ENCODE measurements around the gene KRTAP5-10. TPM values are rescaled to one million over a fixed set of nuclear protein-coding genes. Genes with fewer than 3 reads are reported as not detected.

KRTAP5-10 gene
- total and polyA plus RNA-seq, 2 experiments from 2014 or later: not detected

- TF ChIP-seq EZH2phosphoT487 (IDR thresholded peaks at IDR 0.05; ENCODE audit: insufficient read depth, low read depth) (no peak), EZH2 (IDR thresholded peaks at IDR 0.05; ENCODE audit: insufficient read depth, poor library complexity, severe bottlenecking) (no peak)
- no peaks in the 10 kb centered on the region for H3K9me2 ChIP-seq (ENCODE audit: insufficient read depth)
- no peaks in the 10 kb centered on the region for H3K79me2 ChIP-seq (ENCODE audit: insufficient read depth)
- no peaks in the 10 kb centered on the region for H3K36me3 ChIP-seq (ENCODE audit: low read depth)
- H3F3A ChIP-seq (ENCODE audit: insufficient read depth): no peaks in the 10 kb centered on the region
- H3K4me2 ChIP-seq (ENCODE audit: unreplicated experiment): no peak overlapping the region
- peaks cover 5% of the 10 kb centered on the region; the same call in 1 of the 2 replicates for H3K27me3 ChIP-seq (replicated peaks; ENCODE audit: insufficient read depth)
- in situ Hi-C loops (cut with MboI): no loop called here
- DNase-seq: peak; percentile 7
- H4K20me1 ChIP-seq (ENCODE audit: insufficient read depth): no peaks in the 10 kb centered on the region
- H3K9ac ChIP-seq: no peak overlapping the region
- no peak overlapping the region for H3K27ac ChIP-seq
- no peaks in the 10 kb centered on the region for H3K9me3 ChIP-seq (ENCODE audit: low read depth)
- H3K4me1 ChIP-seq (ENCODE audit: insufficient read depth): no peaks in the 10 kb centered on the region
- no peak overlapping the region for H3K4me3 ChIP-seq
- no peak overlapping the region for H2AFZ ChIP-seq
- WGBS, 2 experiments (ENCODE audit: low coverage in 1 of 2, low lambda C conversion rate in 2 of 2, missing lambda C conversion rate in 2 of 2): 49 to 52% methylated on average over 15 of the region's 15 CpGs
These were observed 22.2 kb upstream of the KRTAP5-10 start for GRCh38 chr11:71542879-71543777.

- no peak for DNase-seq
- no peaks in the 10 kb centered on the region for H3K9me2 ChIP-seq (ENCODE audit: insufficient read depth)
- no peak overlapping the region for H3K9ac ChIP-seq
- H3K79me2 ChIP-seq (ENCODE audit: insufficient read depth): no peaks in the 10 kb centered on the region
- no peaks in the 10 kb centered on the region for H3K9me3 ChIP-seq (ENCODE audit: low read depth)
- no peaks in the 10 kb centered on the region for H4K20me1 ChIP-seq (ENCODE audit: insufficient read depth)
- no peaks in the 10 kb centered on the region for H3K36me3 ChIP-seq (ENCODE audit: low read depth)
- in situ Hi-C loops (cut with MboI): no loop called here
- H3K27me3 ChIP-seq (replicated peaks; ENCODE audit: insufficient read depth): peaks cover 5% of the 10 kb centered on the region; the same call in 1 of the 2 replicates
- H3K27ac ChIP-seq: no peak overlapping the region
- H2AFZ ChIP-seq: no peak overlapping the region
- 16 to 19% methylated on average over 8 of the region's 8 CpGs for WGBS, 2 experiments (ENCODE audit: low coverage in 1 of 2, low lambda C conversion rate in 2 of 2, missing lambda C conversion rate in 2 of 2)
- TF ChIP-seq EZH2 (IDR thresholded peaks at IDR 0.05; ENCODE audit: insufficient read depth, poor library complexity, severe bottlenecking) (no peak), EZH2phosphoT487 (IDR thresholded peaks at IDR 0.05; ENCODE audit: insufficient read depth, low read depth) (no peak)
- no peak overlapping the region for H3K4me2 ChIP-seq (ENCODE audit: unreplicated experiment)
- no peaks in the 10 kb centered on the region for H3K4me1 ChIP-seq (ENCODE audit: insufficient read depth)
- no peak overlapping the region for H3K4me3 ChIP-seq
- H3F3A ChIP-seq (ENCODE audit: insufficient read depth): no peaks in the 10 kb centered on the region
These were observed 21.5 kb upstream of the KRTAP5-10 start for GRCh38 chr11:71543866-71544265.

GRCh38 chr11:71544525-71545214 is 20.7 kb upstream of the KRTAP5-10 start:
- in situ Hi-C loops (cut with MboI): no loop called here
- no peak for DNase-seq

GRCh38 chr11:71545405-71545966 is 19.9 kb upstream of the KRTAP5-10 start:
- H3K9me2 ChIP-seq (ENCODE audit: insufficient read depth): no peaks in the 10 kb centered on the region
- no peaks in the 10 kb centered on the region for H3K36me3 ChIP-seq (ENCODE audit: low read depth)
- no peaks in the 10 kb centered on the region for H3K79me2 ChIP-seq (ENCODE audit: insufficient read depth)
- no peaks in the 10 kb centered on the region for H4K20me1 ChIP-seq (ENCODE audit: insufficient read depth)
- H3K9me3 ChIP-seq (ENCODE audit: low read depth): no peaks in the 10 kb centered on the region
- no peak overlapping the region for H2AFZ ChIP-seq
- no peak overlapping the region for H3K9ac ChIP-seq
- 63 to 69% methylated on average over 12 of the region's 12 CpGs for WGBS, 2 experiments (ENCODE audit: low coverage in 1 of 2, low lambda C conversion rate in 2 of 2, missing lambda C conversion rate in 2 of 2)
- no peak for DNase-seq
- no peak overlapping the region for H3K4me2 ChIP-seq (ENCODE audit: unreplicated experiment)
- H3K4me1 ChIP-seq (ENCODE audit: insufficient read depth): no peaks in the 10 kb centered on the region
- in situ Hi-C loops (cut with MboI): no loop called here
- H3K4me3 ChIP-seq: no peak overlapping the region
- no peak overlapping the region for H3K27ac ChIP-seq
- TF ChIP-seq EZH2 (IDR thresholded peaks at IDR 0.05; ENCODE audit: insufficient read depth, poor library complexity, severe bottlenecking): no peak
- TF ChIP-seq EZH2phosphoT487 (IDR thresholded peaks at IDR 0.05; ENCODE audit: insufficient read depth, low read depth): no peak
- H3F3A ChIP-seq (ENCODE audit: insufficient read depth): no peaks in the 10 kb centered on the region
- H3K27me3 ChIP-seq (replicated peaks; ENCODE audit: insufficient read depth): peaks cover 5% of the 10 kb centered on the region; the same call in 1 of the 2 replicates

More at GRCh38 chr11:71544525-71545214, 20.7 kb upstream of the KRTAP5-10 start:
- Histone ChIP-seq H3F3A (ENCODE audit: insufficient read depth) (no peaks in the 10 kb centered on the region), H3K9ac (no peak overlapping the region), H4K20me1 (ENCODE audit: insufficient read depth) (no peaks in the 10 kb centered on the region), H3K4me1 (ENCODE audit: insufficient read depth) (no peaks in the 10 kb centered on the region), H3K9me3 (ENCODE audit: low read depth) (no peaks in the 10 kb centered on the region), H3K36me3 (ENCODE audit: low read depth) (no peaks in the 10 kb centered on the region), H3K79me2 (ENCODE audit: insufficient read depth) (no peaks in the 10 kb centered on the region), H3K4me3 (no peak overlapping the region), H3K27me3 (replicated peaks; ENCODE audit: insufficient read depth) (peaks cover 5% of the 10 kb centered on the region; the same call in 1 of the 2 replicates), H3K9me2 (ENCODE audit: insufficient read depth) (no peaks in the 10 kb centered on the region), H3K27ac (no peak overlapping the region), H3K4me2 (ENCODE audit: unreplicated experiment) (no peak overlapping the region), H2AFZ (no peak overlapping the region)
- TF ChIP-seq EZH2phosphoT487 (IDR thresholded peaks at IDR 0.05; ENCODE audit: insufficient read depth, low read depth) (no peak), EZH2 (IDR thresholded peaks at IDR 0.05; ENCODE audit: insufficient read depth, poor library complexity, severe bottlenecking) (no peak)
- 34 to 45% methylated on average over 6 of the region's 6 CpGs for WGBS, 2 experiments (ENCODE audit: low coverage in 1 of 2, low lambda C conversion rate in 2 of 2, missing lambda C conversion rate in 2 of 2)
